Right lobe of liver (tissue), 6 donors: Measurements from ENCODE around the gene NAALADL2. TPM values are rescaled to one million over a fixed set of nuclear protein-coding genes. Genes with fewer than 3 reads are reported as not detected.

ENCODE experiments used
- ATAC-seq, 4 donors: fragments of 200-7000 bp; cut with Tn5 transposase; one replicate each; pipeline ENCODE4 v1.9.1; 2020; ENCODE audit warnings: mild to moderate bottlenecking in 4 of 4, moderate library complexity in 4 of 4
- DNase-seq, 3 donors: peaks; one replicate each; pipeline ENCODE4 v3.0.0-alpha.2; 2020
- H3K27ac ChIP-seq, 3 donors: fragments of 200-600 bp; one replicate each; pipeline ENCODE4 v1.8.0; 2022
- H3K27me3 ChIP-seq, 2 donors: fragments of 200-600 bp; one replicate each; pipeline ENCODE4 v1.8.0; 2022
- H3K36me3 ChIP-seq, 4 donors: fragments of 200-600 bp; sonication (generic) in 1 of 4; one replicate each; pipeline versions ENCODE4 v1.5.1 to v1.8.0; 2017 to 2022; ENCODE audit warnings: control low read depth in 1 of 4
- H3K4me1 ChIP-seq, 4 donors: fragments of 200-600 bp; sonication (generic) in 1 of 4; one replicate each; pipeline versions ENCODE4 v1.5.1 to v1.8.0; 2017 to 2022; ENCODE audit warnings: control low read depth in 1 of 4
- H3K4me3 ChIP-seq, 3 donors: fragments of 200-600 bp; one replicate each; pipeline ENCODE4 v1.8.0; 2022
- H3K9me3 ChIP-seq, 4 donors: fragments of 200-600 bp; sonication (generic) in 1 of 4; one replicate each; pipeline versions ENCODE4 v1.5.1 to v1.8.0; 2017 to 2022; ENCODE audit warnings: control low read depth in 1 of 4
- CTCF ChIP-seq, 4 donors: fragments of 200-600 bp in 3 of 4; fragments of 450-650 bp in 1 of 4; IDR thresholded peaks; one replicate each; pipeline versions ENCODE4 v1.5.1 to v1.8.0; 2016 to 2022; ENCODE audit warnings: antibody characterized with exemption in 4 of 4, mild to moderate bottlenecking in 2 of 4
- POLR2A ChIP-seq: fragments of 450-650 bp; IDR thresholded peaks from one replicate; pipeline ENCODE4 v1.6.1; 2017; ENCODE audit warnings: antibody characterized with exemption, mild to moderate bottlenecking
- WGBS: methylation state at CpG from one replicate; pipeline ENCODE4 v1.1.6; 2018; ENCODE audit warnings: low coverage, low lambda C conversion rate; ENCODE audit not compliant: insufficient coverage; ENCODE audit errors: missing lambda C conversion rate; 5-methylcytosine and 5-hydroxymethylcytosine counted together
- intact Hi-C, 2 donors: fragments of 100-400 bp; cut with DNase I; formaldehyde crosslinking; loops; one replicate each; pipeline versions ENCODE4 v1.11.2 to v1.14.1; 2022
- long read RNA-seq: library from polyadenylated mRNA; unstranded; transcript quantifications from one replicate; pipeline ENCODE4 v2.0.0, GENCODE V29; 2019
- total RNA-seq, 6 experiments: library from RNA; depleted of rRNA in 2 of 6; stranded (reverse); fragments of >200 nt in 2 of 6; fragmentation: NEBNext Ultra II Directional in 3 of 6; extraction: Animal tissue kit (Norgen Biotek cat#: 25700) in 3 of 6; gene quantifications; one replicate each; pipeline versions ENCODE4 v1.1.0 to v1.2.4, GENCODE V29; 2016 to 2023
- donor health status: DM: no; HTN: yes; CAD: no.
- donor health status: DM: no; HTN: no; CAD: no.
- donor health status: DM: no; HTN: no; CAD: no.
- donor health status: DM: no; HTN: yes; CAD: no.
- donor health status: DM: no; HTN: yes; CAD: no.

Gene NAALADL2
- 1 to 10 TPM in 5 of 6 experiments, under 1 TPM in 1; 0.86 to 4.9 (median 3.2) TPM for total RNA-seq
- long read RNA-seq, partial matches to known transcripts, result 1 of 1 reads
- long read RNA-seq, other reads (novel, unspliced or antisense), result 0 of 1 reads

DNA sequence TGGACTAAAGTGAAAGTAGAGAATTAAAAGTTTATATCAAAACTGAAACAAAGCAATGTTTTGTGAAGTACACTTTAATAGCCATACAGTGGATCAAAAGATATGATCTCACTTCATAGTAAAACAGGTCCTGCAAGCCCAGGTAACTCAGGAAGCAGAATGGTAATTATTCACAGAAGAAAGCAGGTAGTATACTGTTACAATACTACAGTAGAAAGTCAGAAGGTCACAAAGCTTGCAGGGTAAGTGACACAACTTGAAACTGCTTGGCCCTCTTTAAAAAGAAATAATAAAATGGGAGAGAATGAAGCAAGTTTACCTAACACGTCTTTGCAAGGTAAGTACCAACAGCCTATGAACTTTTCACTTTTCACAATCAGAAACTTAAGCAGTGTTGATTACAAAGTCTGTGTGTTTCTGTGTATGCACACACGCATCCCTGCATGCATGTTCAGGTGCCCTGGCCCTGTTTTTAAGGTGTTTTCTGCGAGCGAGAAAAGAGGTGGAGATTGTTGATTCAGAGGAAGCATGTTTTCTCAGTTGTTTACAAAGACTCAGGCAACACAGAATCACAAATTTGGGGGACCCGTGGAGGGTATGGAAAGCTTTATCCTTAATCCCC is at the start of gene NAALADL2:
TSS of gene NAALADL2 (plus strand) at position 221 of the 622 bp plus-strand sequence.
- intact Hi-C loops, result no loop called here
- H3K36me3 ChIP-seq, result no peaks in the 10 kb centered on the region
- ATAC-seq (peak; percentile 37 to 67 (median 64)), DNase-seq (no peak)
- TF ChIP-seq CTCF (IDR thresholded peaks at IDR 0.05) (no peak), POLR2A (no peak)
- peaks cover 0 to 23% (median 10%) of the 10 kb centered on the region in 4 donors for H3K4me1 ChIP-seq
- no peaks in the 10 kb centered on the region for H3K9me3 ChIP-seq
- WGBS, result 33% methylated on average over 5 of the region's 5 CpGs
- H3K27ac ChIP-seq, result peak within 1 kb of the TSS; percentile 32 to 72 (median 72)
- H3K27me3 ChIP-seq, result no peaks in the 10 kb centered on the region
- H3K4me3 ChIP-seq, result peak within 1 kb of the TSS in 2 of 3 donors; percentile 9 to 34

GRCh38 chr3:174810254-174810653 is 48.9 kb upstream of the NAALADL2 start:
- ATAC-seq, result peak; percentile 85 to 97 (median 94)
- Histone ChIP-seq H3K4me3 (no peak overlapping the region), H3K9me3 (no peaks in the 10 kb centered on the region), H3K27me3 (no peaks in the 10 kb centered on the region), H3K36me3 (no peaks in the 10 kb centered on the region), H3K27ac (no peak overlapping the region), H3K4me1 (peaks cover 0 to 13% (median 4%) of the 10 kb centered on the region in 4 donors)
- TF ChIP-seq CTCF (IDR thresholded peaks at IDR 0.05), result no peak
- TF ChIP-seq POLR2A, result no peak
- intact Hi-C loops, result no loop called here
- DNase-seq, result no peak

- Histone ChIP-seq H3K36me3 (no peaks in the 10 kb centered on the region), H3K27ac (no peak overlapping the region), H3K4me3 (no peak overlapping the region), H3K4me1 (peaks cover 0 to 13% (median 4%) of the 10 kb centered on the region in 4 donors), H3K9me3 (no peaks in the 10 kb centered on the region), H3K27me3 (no peaks in the 10 kb centered on the region)
- DNase-seq (no peak), ATAC-seq (no peak)
- intact Hi-C loops, result no loop called here
- TF ChIP-seq POLR2A (no peak), CTCF (IDR thresholded peaks at IDR 0.05) (no peak)
- WGBS, result 81% methylated on average over 4 of the region's 4 CpGs
Measured at GRCh38 chr3:174812172-174812862, 46.8 kb upstream of the NAALADL2 start.

- TF ChIP-seq POLR2A, result no peak
- TF ChIP-seq CTCF (IDR thresholded peaks at IDR 0.05), result no peak
- no peak for ATAC-seq
- no peak for DNase-seq
- Histone ChIP-seq H3K27me3 (no peaks in the 10 kb centered on the region), H3K4me3 (no peak overlapping the region), H3K4me1 (peaks cover 0 to 5% (median 1%) of the 10 kb centered on the region in 4 donors), H3K9me3 (no peaks in the 10 kb centered on the region), H3K36me3 (no peaks in the 10 kb centered on the region), H3K27ac (no peak overlapping the region)
- intact Hi-C loops, result no loop called here
- 30% methylated on average over 1 of the region's 1 CpG for WGBS
Measured at GRCh38 chr3:174815750-174816149, 43.4 kb upstream of the NAALADL2 start.
